ENCODE data around the gene PDZRN4.

The PDZRN4 gene

GRCh38 chr12:41348198-41348597 lies 160.1 kb downstream of the PDZRN4 start:
- no peak for TF ChIP-seq CTCF (conservative IDR thresholded peaks at IDR 0.05; ENCODE audit: low read depth, low read length)
- no peak overlapping the region for H3K4me3 ChIP-seq (ENCODE audit: low read length)
- no peak for DNase-seq (ENCODE audit: low read depth)

- TF ChIP-seq CTCF (conservative IDR thresholded peaks at IDR 0.05; ENCODE audit: low read depth, low read length) = no peak
- DNase-seq (ENCODE audit: low read depth) = no peak
- H3K4me3 ChIP-seq (ENCODE audit: low read length) = no peak overlapping the region
These were observed 168.1 kb downstream of the PDZRN4 start for GRCh38 chr12:41356181-41356580.

GRCh38 chr12:41361738-41362137 lies 173.6 kb downstream of the PDZRN4 start:
- H3K4me3 ChIP-seq (ENCODE audit: low read length) = no peak overlapping the region
- DNase-seq (ENCODE audit: low read depth) = no peak
- no peak for TF ChIP-seq CTCF (conservative IDR thresholded peaks at IDR 0.05; ENCODE audit: low read depth, low read length)

- H3K4me3 ChIP-seq (ENCODE audit: low read length) = no peak overlapping the region
- no peak for TF ChIP-seq CTCF (conservative IDR thresholded peaks at IDR 0.05; ENCODE audit: low read depth, low read length)
- no peak for DNase-seq (ENCODE audit: low read depth)
These were observed 174.4 kb downstream of the PDZRN4 start for GRCh38 chr12:41362510-41362909.

- no peak for DNase-seq (ENCODE audit: low read depth)
- TF ChIP-seq CTCF (conservative IDR thresholded peaks at IDR 0.05; ENCODE audit: low read depth, low read length) = no peak
These were observed 174.8 kb downstream of the PDZRN4 start for GRCh38 chr12:41362931-41363330.

GRCh38 chr12:41364211-41364610 lies 176.1 kb downstream of the PDZRN4 start:
- no peak overlapping the region for H3K4me3 ChIP-seq (ENCODE audit: low read length)
- DNase-seq (ENCODE audit: low read depth) = no peak
- no peak for TF ChIP-seq CTCF (conservative IDR thresholded peaks at IDR 0.05; ENCODE audit: low read depth, low read length)

More at GRCh38 chr12:41362931-41363330, 174.8 kb downstream of the PDZRN4 start:
- H3K4me3 ChIP-seq (ENCODE audit: low read length) = no peak overlapping the region

- no peak overlapping the region for H3K4me3 ChIP-seq (ENCODE audit: low read length)
- DNase-seq (ENCODE audit: low read depth) = no peak
- TF ChIP-seq CTCF (conservative IDR thresholded peaks at IDR 0.05; ENCODE audit: low read depth, low read length) = no peak
These were observed 177.6 kb downstream of the PDZRN4 start for GRCh38 chr12:41365653-41366171.

Measured in retinal pigment epithelial cell (primary cell).